Mucosa of descending colon (tissue), 3 donors: Measurements from ENCODE around the gene SLC27A6. TPM values are rescaled to one million over a fixed set of nuclear protein-coding genes. Genes with fewer than 3 reads are reported as not detected.

Experiments
- ATAC-seq: fragments of 200-7000 bp; cut with Tn5 transposase; one replicate; pipeline ENCODE4 v1.9.1; 2020; ENCODE audit warnings: mild to moderate bottlenecking, moderate library complexity
- DNase-seq, 3 donors: peaks; one replicate each; pipeline ENCODE4 v3.0.0-alpha.2; 2020
- H3K36me3 ChIP-seq: fragments of 200-600 bp; one replicate; pipeline ENCODE4 v1.8.0; 2021; ENCODE audit warnings: low read depth, mild to moderate bottlenecking
- H3K4me1 ChIP-seq: fragments of 200-600 bp; one replicate; pipeline ENCODE4 v1.8.0; 2021; ENCODE audit warnings: low read depth, mild to moderate bottlenecking
- H3K4me3 ChIP-seq: fragments of 200-600 bp; one replicate; pipeline ENCODE4 v1.8.0; 2021; ENCODE audit warnings: mild to moderate bottlenecking
- H3K9me3 ChIP-seq: fragments of 200-600 bp; one replicate; pipeline ENCODE4 v1.8.0; 2021; ENCODE audit warnings: mild to moderate bottlenecking
- CTCF ChIP-seq: fragments of 200-600 bp; IDR thresholded peaks from one replicate; pipeline ENCODE4 v1.8.0; 2022; ENCODE audit warnings: antibody characterized with exemption, mild to moderate bottlenecking
- intact Hi-C, 2 donors: fragments of 100-400 bp; cut with DNase I in 1 of 2; cut with micrococcal nuclease in 1 of 2; formaldehyde crosslinking; loops; one replicate each; pipeline versions ENCODE4 v1.11.0 to v1.11.1; 2022; cut with DNase I, micrococcal nuclease
- total RNA-seq, 3 donors: library from RNA; stranded (reverse); fragmentation: NEBNext Ultra II Directional in 2 of 3; extraction: Animal tissue kit (Norgen Biotek cat#: 25700) in 2 of 3; gene quantifications; one replicate each; pipeline versions ENCODE4 v1.2.1 to v1.2.4, GENCODE V29; 2021 to 2023
- donor health status: DM: no; HTN: no; CAD: no; lungs with moderate emphysema.
- donor health status: DM: no; HTN: no; CAD: no.
- donor health status: DM: no; HTN: yes; CAD: no.

Gene SLC27A6
- total RNA-seq, 3 donors from 2014 or later: 0.14 to 0.85 (median 0.41) TPM

GRCh38 chr5:128965638-128966302, 482 bp downstream of the SLC27A6 start:
- no peaks in the 10 kb centered on the region for H3K36me3 ChIP-seq
- no peaks in the 10 kb centered on the region for H3K4me1 ChIP-seq
- intact Hi-C loops: no loop called here
- ATAC-seq (no peak), DNase-seq (no peak)
- TF ChIP-seq CTCF: no peak
- no peak overlapping the region for H3K4me3 ChIP-seq
- no peaks in the 10 kb centered on the region for H3K9me3 ChIP-seq

- H3K4me1 ChIP-seq: no peaks in the 10 kb centered on the region
- intact Hi-C loops: no loop called here
- ATAC-seq (no peak), DNase-seq (no peak)
- TF ChIP-seq CTCF: no peak
- H3K4me3 ChIP-seq: no peak overlapping the region
- H3K36me3 ChIP-seq: no peaks in the 10 kb centered on the region
- H3K9me3 ChIP-seq: no peaks in the 10 kb centered on the region
Measured at GRCh38 chr5:128966375-128966774, 1.1 kb downstream of the SLC27A6 start.

GRCh38 chr5:128966846-128967245, 1.6 kb downstream of the SLC27A6 start:
- intact Hi-C loops: no loop called here
- no peak for TF ChIP-seq CTCF
- H3K36me3 ChIP-seq: no peaks in the 10 kb centered on the region
- H3K4me3 ChIP-seq: no peak overlapping the region
- ATAC-seq (no peak), DNase-seq (no peak)
- no peaks in the 10 kb centered on the region for H3K9me3 ChIP-seq
- H3K4me1 ChIP-seq: no peaks in the 10 kb centered on the region

- DNase-seq (no peak), ATAC-seq (no peak)
- H3K4me3 ChIP-seq: no peak overlapping the region
- no peak for TF ChIP-seq CTCF
- H3K4me1 ChIP-seq: no peaks in the 10 kb centered on the region
- intact Hi-C loops: no loop called here
- H3K9me3 ChIP-seq: no peaks in the 10 kb centered on the region
- no peaks in the 10 kb centered on the region for H3K36me3 ChIP-seq
Measured at GRCh38 chr5:128973244-128973643, 8.0 kb downstream of the SLC27A6 start.

- no peak for DNase-seq
- Histone ChIP-seq H3K36me3 (no peaks in the 10 kb centered on the region), H3K4me3 (no peak overlapping the region), H3K4me1 (no peaks in the 10 kb centered on the region), H3K9me3 (no peaks in the 10 kb centered on the region)
- ATAC-seq: no peak
- no peak for TF ChIP-seq CTCF
- intact Hi-C loops: no loop called here
Measured at GRCh38 chr5:128974567-128974966, 9.3 kb downstream of the SLC27A6 start.

- TF ChIP-seq CTCF: no peak
- Histone ChIP-seq H3K36me3 (no peaks in the 10 kb centered on the region), H3K4me1 (no peaks in the 10 kb centered on the region), H3K9me3 (no peaks in the 10 kb centered on the region), H3K4me3 (no peak overlapping the region)
- intact Hi-C loops: no loop called here
- ATAC-seq (no peak), DNase-seq (no peak)
Measured at GRCh38 chr5:128979761-128980160, 14.5 kb downstream of the SLC27A6 start.
